CD8-positive, alpha-beta memory T cell (primary cell): ENCODE results near the gene S100A1. TPM values are rescaled to one million over a fixed set of nuclear protein-coding genes. Genes with fewer than 3 reads are reported as not detected.
A peak's percentile ranks its signal among the peaks of the same experiment; 100 is the strongest.

Experiments
- CTCF ChIA-PET: fragments of 350-600 bp; sonication (Branson Sonifier 250); formaldehyde crosslinking; loops from one replicate; lab custom pipeline; 2021; ENCODE audit warnings: antibody characterized with exemption; lab: Charles Lee
- POLR2A ChIA-PET: fragments of 350-600 bp; sonication (Branson Sonifier 250); formaldehyde crosslinking; loops from one replicate; lab custom pipeline; 2021; ENCODE audit warnings: antibody characterized with exemption; lab: Charles Lee
- DNase-seq, 5 donors: peaks; one replicate each; pipeline versions ENCODE4 v3.0.0 to v3.0.0-alpha.2; 2020 to 2022; ENCODE audit warnings: mixed read lengths in 1 of 5
- H3K27ac ChIP-seq: one replicate; pipeline ENCODE4 v1.7.0; 2013; ENCODE audit warnings: low read depth, mild to moderate bottlenecking, low read length, moderate library complexity
- H3K27me3 ChIP-seq: 2 replicates; pipeline ENCODE4 v1.7.0; 2013; ENCODE audit warnings: low read length, mild to moderate bottlenecking; ENCODE audit not compliant: insufficient read depth, poor library complexity, severe bottlenecking
- H3K36me3 ChIP-seq: 2 replicates; pipeline ENCODE4 v1.7.0; 2013; ENCODE audit warnings: mild to moderate bottlenecking, low read length, moderate library complexity; ENCODE audit not compliant: insufficient read depth
- H3K4me1 ChIP-seq: 2 replicates; pipeline ENCODE4 v1.7.0; 2013; ENCODE audit warnings: mild to moderate bottlenecking, low read length, moderate library complexity; ENCODE audit not compliant: insufficient read depth
- H3K4me3 ChIP-seq: 2 replicates; pipeline ENCODE4 v1.7.0; 2013; ENCODE audit warnings: mild to moderate bottlenecking, low read length
- H3K9me3 ChIP-seq: 2 replicates; pipeline ENCODE4 v1.7.0; 2013; ENCODE audit warnings: mild to moderate bottlenecking, low read length
- H3K27ac Mint-ChIP-seq, 8 donors: one replicate each; pipeline ENCODE4 v1.8.0; 2020 to 2021; ENCODE audit warnings: mixed read lengths in 8 of 8, mild to moderate bottlenecking in 6 of 8, inconsistent platforms in 3 of 8, moderate library complexity in 3 of 8
- H3K27me3 Mint-ChIP-seq, 2 donors: one replicate each; pipeline ENCODE4 v1.8.0; 2020 to 2021; ENCODE audit warnings: mixed read lengths in 2 of 2, mild to moderate bottlenecking in 1 of 2, moderate library complexity in 1 of 2
- H3K36me3 Mint-ChIP-seq, 3 donors: one replicate each; pipeline ENCODE4 v1.8.0; 2020 to 2021; ENCODE audit warnings: mixed read lengths in 3 of 3, inconsistent platforms in 1 of 3, mild to moderate bottlenecking in 1 of 3
- H3K4me1 Mint-ChIP-seq, 3 donors: one replicate each; pipeline ENCODE4 v1.8.0; 2020 to 2021; ENCODE audit warnings: mixed read lengths in 3 of 3, inconsistent platforms in 1 of 3, mild to moderate bottlenecking in 1 of 3
- H3K4me3 Mint-ChIP-seq, 7 donors: one replicate each; pipeline ENCODE4 v1.8.0; 2020 to 2021; ENCODE audit warnings: mixed read lengths in 7 of 7, mild to moderate bottlenecking in 6 of 7, moderate library complexity in 4 of 7, inconsistent platforms in 2 of 7
- H3K9me3 Mint-ChIP-seq, 5 donors: one replicate each; pipeline ENCODE4 v1.8.0; 2020 to 2022; ENCODE audit warnings: mixed read lengths in 5 of 5, mild to moderate bottlenecking in 3 of 5, moderate library complexity in 2 of 5, inconsistent platforms in 1 of 5
- polyA plus RNA-seq: library from polyadenylated mRNA; unstranded; fragments of 300-500 nt; fragmentation: Illumina TruSeq; gene quantifications from one replicate; pipeline ENCODE4 v1.2.3, GENCODE V29; 2021
- total RNA-seq, 2 experiments: library from RNA; stranded (reverse); gene quantifications; one replicate each; pipeline ENCODE4 v1.2.3, GENCODE V29; 2021

The S100A1 gene
- total and polyA plus RNA-seq, 3 experiments from 2014 or later = 0.07 TPM; not detected in 2

- Mint-ChIP-seq H3K9me3 (no peaks in the 10 kb centered on the region), H3K36me3 (peaks cover 0 to 1% (median 0%) of the 10 kb centered on the region in 3 donors), H3K4me3 (peak overlapping the region; percentile 74 to 92 (median 81)), H3K27me3 (peaks cover 39 to 65% of the 10 kb centered on the region in 2 donors), H3K27ac (no peak overlapping the region), H3K4me1 (peaks cover 20 to 26% (median 22%) of the 10 kb centered on the region in 3 donors)
- ChIA-PET POLR2A (no interaction called here), CTCF (interaction anchor here (1.7 kb wide), 1 partner anchor 8 kb away, joined by 6 read pairs; the partner anchor contains the start of gene ILF2)
- Histone ChIP-seq H3K27me3 (peaks cover 41% of the 10 kb centered on the region), H3K27ac (no peak overlapping the region), H3K4me3 (no peak overlapping the region), H3K4me1 (peaks cover 20% of the 10 kb centered on the region), H3K9me3 (no peaks in the 10 kb centered on the region), H3K36me3 (no peaks in the 10 kb centered on the region)
- no peak for DNase-seq
Observed at GRCh38 chr1:153680120-153680403, 51.8 kb downstream of the S100A1 start.

Other genes starting within 250 kb of the S100A1 start
- gene S100A8, start 237.4 kb upstream of the S100A1 start, total RNA-seq = not detected
- gene S100A8, start 237.4 kb upstream of the S100A1 start, polyA plus RNA-seq = not detected
- gene S100A7A, start 211.9 kb upstream of the S100A1 start, total RNA-seq = not detected
- gene S100A7A, start 211.9 kb upstream of the S100A1 start, polyA plus RNA-seq = not detected
- gene S100A7, start 167.8 kb upstream of the S100A1 start, total RNA-seq = not detected
- gene S100A7, start 167.8 kb upstream of the S100A1 start, polyA plus RNA-seq = not detected
- gene S100A6, start 92.4 kb upstream of the S100A1 start, total RNA-seq = 100 to 1,000 TPM; 244 to 254 TPM
- gene S100A6, start 92.4 kb upstream of the S100A1 start, polyA plus RNA-seq = 892 TPM
- gene S100A5, start 87.5 kb upstream of the S100A1 start, total RNA-seq = 1 to 10 TPM in 1 of 2 experiments, under 1 TPM in 1; 0.61 to 1.5 TPM
- 1.6 TPM for gene S100A5, start 87.5 kb upstream of the S100A1 start, polyA plus RNA-seq
- 100 to 1,000 TPM; 125 to 132 TPM for gene S100A4, start 82.6 kb upstream of the S100A1 start, total RNA-seq
- 2,575 TPM for gene S100A4, start 82.6 kb upstream of the S100A1 start, polyA plus RNA-seq
- not detected for gene S100A3, start 79.2 kb upstream of the S100A1 start, total RNA-seq
- gene S100A3, start 79.2 kb upstream of the S100A1 start, polyA plus RNA-seq = not detected
- 1 to 10 TPM in 1 of 2 experiments, under 1 TPM in 1; 0.81 to 1.1 TPM for gene S100A2, start 62.6 kb upstream of the S100A1 start, total RNA-seq
- 0.72 TPM for gene S100A2, start 62.6 kb upstream of the S100A1 start, polyA plus RNA-seq
- gene S100A16, start 15.3 kb upstream of the S100A1 start, total RNA-seq = not detected
- not detected for gene S100A16, start 15.3 kb upstream of the S100A1 start, polyA plus RNA-seq
- not detected for gene S100A14, start 12.1 kb upstream of the S100A1 start, total RNA-seq
- not detected for gene S100A14, start 12.1 kb upstream of the S100A1 start, polyA plus RNA-seq
- 1 to 10 TPM; 5.5 to 7.6 TPM for gene S100A13, start 929 bp upstream of the S100A1 start, total RNA-seq
- gene S100A13, start 929 bp upstream of the S100A1 start, polyA plus RNA-seq = 1.3 TPM
- gene CHTOP, start 5.6 kb downstream of the S100A1 start, total RNA-seq = 10 to 100 TPM; 95.9 to 98.9 TPM
- gene CHTOP, start 5.6 kb downstream of the S100A1 start, polyA plus RNA-seq = 70.2 TPM
- gene SNAPIN, start 30.3 kb downstream of the S100A1 start, total RNA-seq = 10 to 100 TPM; 36.7 to 39.0 TPM
- gene SNAPIN, start 30.3 kb downstream of the S100A1 start, polyA plus RNA-seq = 87.7 TPM
- gene ILF2, start 42.6 kb downstream of the S100A1 start, total RNA-seq = 100 to 1,000 TPM; 379 to 394 TPM
- gene ILF2, start 42.6 kb downstream of the S100A1 start, polyA plus RNA-seq = 126 TPM
- not detected for gene NPR1, start 50.3 kb downstream of the S100A1 start, total RNA-seq
- not detected for gene NPR1, start 50.3 kb downstream of the S100A1 start, polyA plus RNA-seq
- gene INTS3, start 99.6 kb downstream of the S100A1 start, total RNA-seq = 10 to 100 TPM; 58.2 to 61.1 TPM
- gene INTS3, start 99.6 kb downstream of the S100A1 start, polyA plus RNA-seq = 11.9 TPM
- 10 to 100 TPM in 1 of 2 experiments, 1 to 10 TPM in 1; 9.9 to 11.3 TPM for gene SLC27A3, start 147.0 kb downstream of the S100A1 start, total RNA-seq
- 29.3 TPM for gene SLC27A3, start 147.0 kb downstream of the S100A1 start, polyA plus RNA-seq